Muscle of back (tissue), 11 donors: Measurements from ENCODE around the gene SYNPO. TPM values are rescaled to one million over a fixed set of nuclear protein-coding genes. Genes with fewer than 3 reads are reported as not detected.
A peak's percentile ranks its signal among the peaks of the same experiment; 100 is the strongest.

Experiments used
- DNase-seq, 3 donors: peaks; one replicate each; pipeline versions ENCODE4 v3.0.0 to v3.0.0-alpha.2; 2013
- polyA plus RNA-seq, 10 donors: library from polyadenylated mRNA; unstranded; fragments of 120-200 nt; gene quantifications; one replicate each; pipeline ENCODE4 v1.2.1, GENCODE V29; 2013; ENCODE audit not compliant: insufficient read length in 10 of 10

The SYNPO gene
- polyA plus RNA-seq, 10 donors = 19.0 to 36.0 (median 32.4) TPM

- DNase-seq = peak in 1 of 3 donors; percentile 62
These were observed 628 bp downstream of the SYNPO start for GRCh38 chr5:150641006-150641570.

GRCh38 chr5:150641824-150642566 is 1.5 kb downstream of the SYNPO start:
- no peak for DNase-seq

- peak in 2 of 3 donors; percentile 79 to 84 for DNase-seq
These were observed 2.1 kb downstream of the SYNPO start for GRCh38 chr5:150642567-150642927.

- DNase-seq = no peak
These were observed 2.7 kb downstream of the SYNPO start for GRCh38 chr5:150642991-150643710.

GRCh38 chr5:150644058-150644457 is 3.6 kb downstream of the SYNPO start:
- DNase-seq = no peak

GRCh38 chr5:150644514-150644913 is 4.1 kb downstream of the SYNPO start:
- no peak for DNase-seq

GRCh38 chr5:150645070-150645700 is 4.7 kb downstream of the SYNPO start:
- peak in 1 of 3 donors; percentile 79 for DNase-seq

- peak in 1 of 3 donors; percentile 74 for DNase-seq
These were observed 7.1 kb downstream of the SYNPO start for GRCh38 chr5:150647275-150648251.

- no peak for DNase-seq
These were observed 8.0 kb downstream of the SYNPO start for GRCh38 chr5:150648294-150649107.

- DNase-seq = no peak
These were observed 8.9 kb downstream of the SYNPO start for GRCh38 chr5:150649108-150650020.

GRCh38 chr5:150650021-150651006 is 9.9 kb downstream of the SYNPO start:
- no peak for DNase-seq

GRCh38 chr5:150651382-150651781 is 10.9 kb downstream of the SYNPO start:
- no peak for DNase-seq

GRCh38 chr5:150651924-150652671 is 11.6 kb downstream of the SYNPO start:
- peak in 1 of 3 donors; percentile 21 for DNase-seq

GRCh38 chr5:150653145-150653761 is 12.8 kb downstream of the SYNPO start:
- peak in 1 of 3 donors; percentile 48 for DNase-seq

- peak in 1 of 3 donors; percentile 29 for DNase-seq
These were observed 13.5 kb downstream of the SYNPO start for GRCh38 chr5:150653762-150654556.

- peak in 1 of 3 donors; percentile 23 for DNase-seq
These were observed 14.8 kb downstream of the SYNPO start for GRCh38 chr5:150655221-150655620.
